ENCODE measurements around the gene BOD1L1.

Gene BOD1L1

GRCh38 chr4:13536607-13537006, 90.9 kb downstream of the BOD1L1 start:
- H3K4me3 ChIP-seq (replicated peaks in 1 of 2; ENCODE audit: low read depth in 2 of 2, low read length in 2 of 2) = no peak overlapping the region
- TF ChIP-seq, protein P1, sequence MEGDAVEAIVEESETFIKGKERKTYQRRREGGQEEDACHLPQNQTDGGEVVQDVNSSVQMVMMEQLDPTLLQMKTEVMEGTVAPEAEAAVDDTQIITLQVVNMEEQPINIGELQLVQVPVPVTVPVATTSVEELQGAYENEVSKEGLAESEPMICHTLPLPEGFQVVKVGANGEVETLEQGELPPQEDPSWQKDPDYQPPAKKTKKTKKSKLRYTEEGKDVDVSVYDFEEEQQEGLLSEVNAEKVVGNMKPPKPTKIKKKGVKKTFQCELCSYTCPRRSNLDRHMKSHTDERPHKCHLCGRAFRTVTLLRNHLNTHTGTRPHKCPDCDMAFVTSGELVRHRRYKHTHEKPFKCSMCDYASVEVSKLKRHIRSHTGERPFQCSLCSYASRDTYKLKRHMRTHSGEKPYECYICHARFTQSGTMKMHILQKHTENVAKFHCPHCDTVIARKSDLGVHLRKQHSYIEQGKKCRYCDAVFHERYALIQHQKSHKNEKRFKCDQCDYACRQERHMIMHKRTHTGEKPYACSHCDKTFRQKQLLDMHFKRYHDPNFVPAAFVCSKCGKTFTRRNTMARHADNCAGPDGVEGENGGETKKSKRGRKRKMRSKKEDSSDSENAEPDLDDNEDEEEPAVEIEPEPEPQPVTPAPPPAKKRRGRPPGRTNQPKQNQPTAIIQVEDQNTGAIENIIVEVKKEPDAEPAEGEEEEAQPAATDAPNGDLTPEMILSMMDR (IDR thresholded peaks at IDR 0.05; ENCODE audit: low read depth, low read length) = no peak

DNA sequence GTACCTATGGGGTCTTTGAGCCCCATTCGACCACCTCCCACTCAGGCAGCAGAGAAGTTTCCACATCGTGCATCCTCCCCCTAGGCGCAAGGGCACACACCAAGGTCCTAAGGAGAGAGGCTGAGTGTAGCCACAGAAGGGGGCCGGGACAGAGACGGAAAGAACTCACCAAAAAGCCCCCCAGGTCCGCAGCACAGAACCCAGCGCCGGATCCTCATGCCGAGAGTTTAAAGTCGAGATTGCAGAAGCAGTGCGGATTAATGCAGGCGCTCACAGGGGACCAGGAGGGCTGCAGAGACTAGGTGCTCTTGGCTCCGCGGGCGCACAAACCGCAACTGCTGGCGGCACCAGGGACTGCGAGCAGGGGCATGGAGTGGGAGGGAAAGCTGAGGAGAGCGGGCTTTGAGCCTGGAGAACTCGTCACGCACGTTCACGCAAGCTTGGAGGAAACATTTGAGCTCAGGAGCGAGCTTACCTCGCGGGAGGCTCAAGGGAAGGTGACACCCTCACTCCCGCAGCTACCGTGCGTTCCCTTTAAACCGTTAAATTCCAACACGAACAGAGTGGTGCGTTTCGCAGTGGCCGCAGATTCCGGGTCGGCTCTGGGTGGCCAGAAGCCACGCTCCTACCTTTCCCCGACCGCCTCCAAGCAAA, 91.7 kb downstream of the BOD1L1 start:
- TF ChIP-seq, protein P1 (IDR thresholded peaks at IDR 0.05; ENCODE audit: low read depth, low read length) = no peak
- DNase-seq (ENCODE audit: low read depth in 2 of 2) = no peak
- H3K4me3 ChIP-seq (replicated peaks in 1 of 2; ENCODE audit: low read depth in 2 of 2, low read length in 2 of 2) = no peak overlapping the region

More at GRCh38 chr4:13536607-13537006, 90.9 kb downstream of the BOD1L1 start:
- no peak for DNase-seq (ENCODE audit: low read depth in 2 of 2)

- DNase-seq (ENCODE audit: low read depth in 2 of 2) = no peak
- TF ChIP-seq, protein P1 (IDR thresholded peaks at IDR 0.05; ENCODE audit: low read depth, low read length) = no peak
These were observed 92.4 kb downstream of the BOD1L1 start for GRCh38 chr4:13535118-13535517.

DNA sequence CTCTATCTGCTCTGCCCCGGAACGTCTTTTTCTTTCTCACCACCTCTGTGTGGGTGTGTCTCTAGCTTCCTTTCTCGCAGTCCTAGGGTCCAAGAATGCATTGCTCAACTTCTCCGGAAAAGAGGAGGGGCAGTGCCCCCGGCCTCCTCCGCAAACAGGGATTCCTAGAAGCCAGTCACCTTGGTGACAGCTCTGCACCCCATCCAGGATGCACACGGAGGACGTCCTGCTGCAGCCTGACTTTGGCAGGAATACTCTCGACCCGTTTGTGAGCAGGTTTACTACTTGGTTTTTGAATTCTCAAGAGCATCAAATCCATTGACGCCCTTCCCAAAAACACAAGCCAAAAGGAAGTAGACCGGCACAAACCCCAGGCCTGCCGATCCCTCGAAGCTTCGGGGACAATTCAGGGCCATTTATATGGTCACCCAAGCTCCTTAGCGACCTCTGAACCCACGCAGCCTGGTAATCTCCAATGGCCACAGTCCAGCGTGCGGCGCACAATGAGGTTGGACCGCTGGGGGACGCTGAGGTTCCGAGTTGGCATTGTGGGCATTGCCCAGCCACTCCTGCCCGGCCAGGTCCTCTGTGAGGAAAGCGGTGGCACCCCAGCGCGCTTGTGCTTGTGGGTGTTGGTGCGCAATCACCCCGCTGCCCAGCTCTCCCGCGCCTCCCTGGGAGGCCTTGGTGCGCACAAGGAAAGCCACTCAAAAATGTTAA, 93.0 kb downstream of the BOD1L1 start:
- TF ChIP-seq, protein P1 (IDR thresholded peaks at IDR 0.05; ENCODE audit: low read depth, low read length) = no peak

More at GRCh38 chr4:13535118-13535517, 92.4 kb downstream of the BOD1L1 start:
- H3K4me3 ChIP-seq (replicated peaks in 1 of 2; ENCODE audit: low read depth in 2 of 2, low read length in 2 of 2) = no peak overlapping the region

GRCh38 chr4:13533670-13534343, 93.7 kb downstream of the BOD1L1 start:
- TF ChIP-seq, protein P1 (IDR thresholded peaks at IDR 0.05; ENCODE audit: low read depth, low read length) = no peak
- H3K4me3 ChIP-seq (replicated peaks in 1 of 2; ENCODE audit: low read depth in 2 of 2, low read length in 2 of 2) = no peak overlapping the region
- no peak for DNase-seq (ENCODE audit: low read depth in 2 of 2)

More for the DNA sequence above, 93.0 kb downstream of the BOD1L1 start:
- DNase-seq (ENCODE audit: low read depth in 2 of 2) = no peak
- no peak overlapping the region for H3K4me3 ChIP-seq (replicated peaks in 1 of 2; ENCODE audit: low read depth in 2 of 2, low read length in 2 of 2)

- H3K4me3 ChIP-seq (replicated peaks in 1 of 2; ENCODE audit: low read depth in 2 of 2, low read length in 2 of 2) = no peak overlapping the region
- TF ChIP-seq, protein P1 (IDR thresholded peaks at IDR 0.05; ENCODE audit: low read depth, low read length) = no peak
- no peak for DNase-seq (ENCODE audit: low read depth in 2 of 2)
These were observed 95.9 kb downstream of the BOD1L1 start for GRCh38 chr4:13531625-13531998.
